Lung microvascular endothelial cell (primary cell): Measurements from ENCODE around the gene OSTF1. TPM values are rescaled to one million over a fixed set of nuclear protein-coding genes. Genes with fewer than 3 reads are reported as not detected.
A peak's percentile ranks its signal among the peaks of the same experiment; 100 is the strongest.

Experiments used
- DNase-seq, 2 donors: peaks; one replicate each; pipeline versions ENCODE4 v3.0.0 to v3.0.0-alpha.2; 2010; ENCODE audit warnings: low read depth in 2 of 2
- total RNA-seq: library from RNA; depleted of rRNA; stranded (reverse); fragments of >200 nt; gene quantifications from 2 replicates; pipeline ENCODE4 v1.2.1, GENCODE V29; 2014

The OSTF1 gene
- total RNA-seq, 1 donor from 2014 or later: 121 TPM

DNA sequence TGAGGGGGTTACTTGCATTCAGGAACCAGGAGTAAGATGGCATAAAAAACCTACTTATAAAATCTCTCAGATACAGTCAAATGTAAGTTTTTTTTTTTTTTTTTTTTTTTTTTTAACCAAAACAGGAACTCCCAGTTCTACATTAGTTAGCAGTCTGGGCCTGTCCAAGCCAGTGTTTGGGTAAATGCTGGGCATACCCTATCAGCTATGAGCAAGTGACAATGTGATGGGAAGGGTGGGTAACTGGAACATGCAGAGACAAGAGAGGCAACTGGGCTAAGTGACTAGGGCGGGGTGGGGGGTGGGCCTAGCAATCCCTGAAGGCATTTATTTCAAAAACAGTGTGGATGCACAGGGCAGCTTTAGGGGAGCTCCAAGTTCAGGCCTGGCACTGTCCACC lies 2.7 kb upstream of the OSTF1 start:
- no peak for DNase-seq

DNA sequence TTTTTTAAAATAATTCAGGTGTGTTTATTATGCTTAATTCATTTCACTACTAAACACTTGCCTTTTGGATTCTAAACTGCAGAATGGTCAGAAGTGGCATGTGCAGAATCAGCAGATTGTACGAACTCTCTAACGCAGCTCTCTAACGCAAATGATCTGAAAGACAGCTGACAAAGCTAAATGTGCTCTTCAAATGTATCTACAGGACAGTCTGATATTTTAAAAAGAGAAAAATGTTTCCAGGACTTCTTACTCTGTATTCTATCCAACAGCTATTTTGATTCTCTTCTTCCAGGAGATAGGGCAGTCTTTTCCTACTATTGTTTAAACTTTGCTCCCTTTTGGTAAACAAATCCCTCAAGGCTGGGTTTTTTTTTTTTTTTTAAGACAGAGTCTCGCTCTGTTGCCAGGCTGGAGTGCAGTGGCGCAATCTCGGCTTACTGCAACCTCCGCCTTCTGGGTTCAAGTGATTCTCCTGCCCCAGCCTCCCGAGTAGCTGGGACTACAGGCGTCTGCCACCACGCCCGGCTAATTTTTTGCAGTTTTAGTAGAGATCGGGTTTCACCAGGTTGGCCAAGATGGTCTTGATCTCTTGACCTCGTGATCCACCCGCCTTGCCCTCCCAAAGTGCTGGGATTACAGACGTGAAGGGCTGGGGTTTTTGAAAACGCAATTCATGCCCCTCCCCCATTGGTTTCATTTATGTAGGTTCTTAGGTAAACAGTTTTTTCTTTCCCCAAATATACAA lies 1.6 kb upstream of the OSTF1 start:
- DNase-seq: peak; percentile 20 to 55

DNA sequence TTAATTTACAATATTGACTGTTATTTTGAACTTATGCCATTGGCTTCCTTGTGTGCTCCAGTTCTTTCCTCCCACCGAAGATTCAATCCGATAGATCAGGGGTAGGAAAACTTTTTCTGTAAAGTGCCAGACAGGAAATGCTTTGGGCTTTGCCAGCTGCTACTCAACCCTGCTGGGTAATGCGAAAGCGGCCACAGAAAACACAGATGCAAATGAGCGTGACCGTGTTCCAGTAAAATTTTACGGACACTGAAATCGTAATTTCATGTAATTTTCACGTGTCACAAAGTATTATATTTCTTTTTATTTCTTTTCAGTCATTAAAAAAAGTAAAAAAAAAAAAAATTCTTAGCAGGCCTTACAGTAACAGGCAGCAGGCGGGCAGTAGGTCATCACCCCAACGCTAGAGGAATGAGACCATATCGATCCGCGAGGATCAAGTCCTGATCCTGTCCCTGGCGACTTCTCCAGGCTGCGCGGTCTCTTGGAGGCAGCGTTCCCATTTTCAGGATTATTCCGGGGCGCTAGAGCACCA lies 958 bp upstream of the OSTF1 start:
- peak; percentile 62 to 72 for DNase-seq

DNA sequence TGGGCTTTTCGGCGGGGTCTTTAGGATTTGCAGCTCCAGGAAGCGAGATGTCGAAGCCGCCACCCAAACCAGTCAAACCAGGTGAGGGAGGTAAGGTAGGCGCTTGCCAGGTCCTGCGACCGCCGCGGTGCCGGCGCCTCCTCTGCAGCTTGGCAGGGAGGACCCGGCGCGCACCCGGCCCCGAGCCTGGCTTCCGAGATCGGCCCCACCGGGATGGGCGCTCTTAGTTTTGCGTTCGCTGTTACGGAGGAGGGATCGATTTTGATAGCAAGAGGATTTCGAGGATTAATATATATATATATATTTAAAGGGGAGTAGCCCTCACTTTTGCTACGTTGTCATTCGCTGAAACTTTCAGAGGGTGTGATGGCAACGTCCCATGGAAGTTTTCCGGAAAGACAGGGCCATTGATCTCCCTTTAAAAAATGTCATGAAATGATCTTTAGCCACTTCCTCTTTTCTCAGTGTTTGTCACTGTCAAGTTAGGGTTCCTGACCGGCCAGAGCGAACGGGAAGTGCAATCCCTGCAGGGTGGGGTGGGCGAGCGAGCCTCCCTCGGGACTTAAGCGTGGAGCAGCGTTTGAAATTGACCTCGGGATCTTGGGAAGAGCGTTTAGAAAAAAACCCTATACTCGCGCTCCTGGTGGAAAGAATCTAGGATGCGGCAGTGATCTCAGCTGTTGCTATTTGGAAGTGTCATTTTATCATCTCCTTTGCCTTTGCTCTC lies 495 bp downstream of the OSTF1 start:
- peak; percentile 58 to 65 for DNase-seq

DNA sequence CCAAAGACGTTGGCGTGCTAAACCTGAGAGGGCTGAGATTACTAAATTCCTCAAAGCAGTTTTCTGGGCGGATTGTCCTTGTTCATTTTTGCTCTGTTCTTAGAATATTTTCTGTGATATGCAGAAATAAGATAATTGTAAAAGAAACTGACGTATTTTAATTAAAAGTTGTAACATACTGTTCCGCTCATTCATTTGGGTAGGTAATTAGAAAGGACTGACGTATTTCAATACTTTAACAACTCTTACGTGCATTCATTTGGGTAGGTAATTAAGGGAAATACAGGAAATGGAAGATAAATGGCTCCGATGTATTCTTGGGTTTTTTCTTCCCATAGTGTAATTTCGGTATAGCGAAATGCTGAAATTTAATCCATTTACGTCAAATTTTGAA lies 1.1 kb downstream of the OSTF1 start:
- DNase-seq: no peak

DNA sequence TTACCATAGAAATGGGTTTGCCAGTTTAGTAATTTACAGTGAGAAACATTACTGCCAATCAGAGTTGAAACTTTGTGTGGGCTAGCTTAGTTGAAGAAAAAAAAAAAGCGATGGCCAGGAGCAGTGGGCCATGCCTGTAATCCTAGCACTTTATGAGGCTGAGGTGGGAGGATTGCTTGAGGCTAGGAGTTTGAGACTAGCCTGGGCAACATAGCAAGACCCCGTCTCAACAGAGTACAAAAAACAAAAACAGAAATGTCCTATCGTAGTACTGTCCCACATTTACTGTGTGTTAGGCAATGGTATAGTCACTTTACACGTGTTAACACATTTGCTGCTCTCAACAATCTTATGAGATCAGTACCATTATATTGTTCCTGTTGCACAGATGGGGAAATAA lies 2.3 kb downstream of the OSTF1 start:
- DNase-seq: no peak

DNA sequence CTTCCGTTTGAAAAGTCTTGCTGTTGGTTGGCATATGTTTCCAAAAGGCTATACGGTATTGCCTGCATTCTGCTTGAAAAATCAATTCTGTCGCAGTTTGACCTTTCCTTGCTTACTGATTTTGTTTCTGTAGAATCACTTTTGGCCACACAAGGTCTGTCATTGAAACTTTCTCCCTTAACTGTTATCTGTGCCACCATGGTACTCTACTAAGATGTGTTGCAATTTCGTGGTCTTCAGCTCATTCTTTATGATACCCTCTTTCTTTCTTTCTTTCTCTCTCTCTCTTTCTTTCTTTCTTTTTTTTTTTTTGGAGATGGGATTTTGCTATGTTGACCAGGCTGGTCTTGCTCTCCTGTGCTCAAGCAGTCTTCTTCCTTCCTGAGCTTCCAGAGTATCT lies 4.5 kb downstream of the OSTF1 start:
- DNase-seq: no peak

DNA sequence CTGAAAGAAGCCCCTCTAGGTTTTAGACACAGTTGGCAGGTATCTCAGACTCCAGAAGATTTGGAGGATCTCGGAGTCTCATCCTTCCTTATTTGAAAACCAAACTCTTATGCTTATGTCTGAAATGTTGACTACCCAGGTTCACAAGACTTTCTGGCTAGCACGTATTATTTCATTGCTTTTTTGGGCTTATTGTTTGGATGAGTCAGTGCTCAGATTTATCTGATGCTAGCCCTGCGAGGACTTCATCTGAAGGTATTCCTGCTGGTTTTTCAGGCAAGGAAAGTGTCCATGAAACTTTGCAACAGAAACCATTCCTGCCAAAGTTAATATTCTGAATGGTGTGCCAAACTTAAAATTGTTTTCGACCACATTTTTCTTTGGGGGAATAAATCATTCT lies 8.5 kb downstream of the OSTF1 start:
- DNase-seq: peak in 1 of 2 donors; percentile 25

DNA sequence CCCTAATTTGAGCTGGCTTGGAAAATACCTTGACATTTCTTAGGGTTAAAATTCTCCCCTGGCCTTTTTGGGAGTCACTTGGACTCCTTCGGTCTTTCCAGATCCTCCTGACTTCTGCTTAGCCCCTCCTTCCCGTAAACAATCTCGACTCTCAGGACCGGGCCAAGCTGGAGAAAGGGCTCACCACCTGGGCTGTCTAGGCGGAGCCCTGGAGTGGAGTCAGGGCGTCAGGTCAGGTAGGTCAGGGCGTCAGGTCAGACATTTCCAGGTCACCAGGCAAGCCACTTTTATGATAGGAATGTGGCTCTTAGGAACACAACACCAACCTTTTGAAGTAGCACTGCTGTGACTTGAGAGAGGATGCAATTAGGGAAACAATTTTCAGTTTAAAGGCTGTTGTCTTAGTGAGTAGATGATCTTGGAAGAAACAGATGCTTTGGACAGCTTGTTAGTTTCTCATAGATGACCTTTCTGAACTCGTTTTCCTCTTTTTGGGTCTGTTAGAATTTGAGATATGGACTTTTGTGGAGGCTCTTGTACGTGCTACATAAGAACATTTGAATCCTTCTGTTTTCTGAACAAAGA lies 12.8 kb downstream of the OSTF1 start:
- DNase-seq: no peak

DNA sequence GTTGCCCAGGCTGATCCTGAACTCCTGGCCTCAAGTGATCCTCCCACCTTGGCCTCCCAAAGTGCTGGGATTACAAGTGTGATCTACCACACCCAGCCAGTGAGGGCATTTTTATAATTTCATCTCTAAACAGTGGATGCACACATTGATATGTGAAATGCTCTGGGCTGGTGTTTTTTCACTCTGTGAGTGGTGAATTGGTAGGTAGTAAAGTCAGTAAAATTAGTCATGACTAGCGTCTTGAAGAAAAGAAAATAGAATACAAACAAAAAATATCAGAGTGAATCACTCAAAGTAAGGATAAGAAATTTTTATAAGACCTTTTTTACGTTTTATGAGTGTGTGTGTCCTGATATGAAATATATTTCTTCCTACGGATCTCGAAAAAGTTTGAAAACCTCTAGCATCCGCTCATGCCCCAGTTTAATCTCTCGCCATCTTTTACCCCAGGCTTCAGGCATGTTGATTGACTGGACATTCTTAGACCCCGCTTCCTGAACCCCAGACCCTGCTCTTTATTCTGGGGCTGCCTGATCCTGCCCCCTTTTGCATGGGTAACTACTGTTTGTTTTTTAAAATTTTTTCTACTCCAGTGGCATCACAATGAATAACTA lies 14.0 kb downstream of the OSTF1 start:
- DNase-seq: no peak

DNA sequence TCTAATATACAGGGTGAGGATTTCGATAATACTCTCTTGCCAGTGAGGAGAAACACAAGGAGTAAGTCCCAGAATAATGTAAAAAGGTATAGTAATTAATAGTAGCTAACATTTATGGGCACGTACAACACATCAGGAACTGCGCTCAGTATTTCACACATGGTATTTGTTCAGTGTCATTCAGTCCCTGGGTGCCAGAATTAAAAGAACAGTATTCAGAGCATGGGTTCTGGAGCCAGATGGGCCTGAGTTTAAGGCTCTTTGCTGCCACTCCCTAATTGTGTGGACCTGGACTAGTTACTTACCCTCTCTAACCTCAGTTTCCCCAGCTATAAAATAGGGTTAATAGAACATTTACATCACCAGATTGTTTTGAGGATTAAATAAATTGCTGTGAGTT lies 16.3 kb downstream of the OSTF1 start:
- DNase-seq: no peak

DNA sequence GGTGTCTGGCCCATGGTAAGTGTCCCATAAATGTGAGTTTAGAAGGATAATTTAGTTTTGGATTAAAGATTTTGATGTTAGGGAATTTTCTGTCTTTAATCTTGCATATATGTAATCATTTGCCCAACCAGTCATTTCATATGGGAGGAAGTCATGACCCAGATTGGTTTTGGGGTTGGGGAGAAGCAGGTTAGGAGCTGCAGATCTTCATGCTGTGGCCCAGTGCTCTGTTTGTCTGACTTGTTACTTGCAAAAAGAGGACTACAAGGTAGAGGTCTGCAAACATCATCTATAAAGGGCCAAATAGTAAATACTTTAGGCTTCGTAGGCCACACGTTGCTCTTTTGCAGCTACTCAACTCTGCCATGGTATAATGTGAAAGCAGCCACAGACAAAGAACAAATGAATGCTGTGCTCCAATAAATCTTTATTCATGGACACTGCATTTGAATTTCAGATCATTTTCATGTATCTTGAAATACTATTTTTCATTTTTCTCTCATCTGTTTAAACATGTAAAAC lies 16.8 kb downstream of the OSTF1 start:
- no peak for DNase-seq

DNA sequence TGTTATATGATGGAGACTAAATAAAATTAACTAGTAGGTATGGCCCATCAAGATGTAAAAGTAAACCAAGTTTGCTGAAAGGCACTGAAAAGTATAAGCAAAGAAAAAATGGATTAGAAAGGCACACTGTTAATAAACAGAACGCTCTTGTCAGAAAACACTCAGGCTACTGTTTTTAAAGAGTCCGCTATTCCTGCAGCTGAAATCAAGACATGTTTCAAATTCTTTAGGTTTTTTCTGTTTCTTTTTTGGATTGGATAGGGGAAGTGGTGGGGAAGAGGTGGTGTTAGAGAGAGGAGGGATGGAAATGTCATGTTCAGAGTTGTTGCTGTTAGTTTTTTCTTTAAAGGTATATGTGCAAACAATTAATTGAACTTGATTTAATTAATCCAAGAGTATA lies 17.5 kb downstream of the OSTF1 start:
- no peak for DNase-seq

DNA sequence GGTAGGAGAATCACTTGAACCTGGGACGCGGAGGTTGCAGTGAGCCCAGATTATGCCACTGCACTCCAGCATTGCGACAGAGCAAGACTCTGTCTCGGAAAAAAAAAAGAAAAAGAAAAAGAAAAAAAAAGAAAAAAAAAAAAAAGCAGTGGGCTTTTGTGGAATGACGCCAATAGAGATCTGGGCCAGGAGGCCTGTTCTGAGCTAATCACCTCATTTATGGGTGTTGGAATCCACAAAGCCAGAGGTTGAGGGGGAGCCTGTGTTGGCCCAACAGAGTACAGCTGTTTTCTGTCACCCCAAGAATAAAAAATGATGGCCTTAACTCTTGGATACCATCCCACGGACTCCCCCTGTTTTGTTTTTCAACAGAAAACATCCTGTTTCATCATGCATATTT lies 18.5 kb downstream of the OSTF1 start:
- DNase-seq: no peak

DNA sequence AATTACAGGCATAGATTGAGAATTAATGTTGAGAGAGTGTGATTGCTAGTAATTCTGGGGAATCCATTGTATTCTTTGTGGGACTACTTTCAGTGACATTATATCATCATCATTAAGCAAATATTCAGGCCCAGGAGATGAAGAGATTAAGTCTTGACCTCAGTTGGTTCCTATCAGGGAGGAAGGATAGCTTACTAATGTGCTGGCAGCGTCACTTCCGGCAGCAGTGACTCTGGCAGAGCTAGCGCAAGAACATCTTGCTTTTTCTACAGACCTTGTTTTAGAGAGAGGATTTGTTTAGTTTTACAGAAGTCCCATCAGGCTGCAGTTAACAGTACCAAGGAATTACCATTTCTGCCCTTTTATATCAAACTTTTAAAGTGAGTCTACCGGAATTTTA lies 20.3 kb downstream of the OSTF1 start:
- DNase-seq: peak; percentile 67 to 93

DNA sequence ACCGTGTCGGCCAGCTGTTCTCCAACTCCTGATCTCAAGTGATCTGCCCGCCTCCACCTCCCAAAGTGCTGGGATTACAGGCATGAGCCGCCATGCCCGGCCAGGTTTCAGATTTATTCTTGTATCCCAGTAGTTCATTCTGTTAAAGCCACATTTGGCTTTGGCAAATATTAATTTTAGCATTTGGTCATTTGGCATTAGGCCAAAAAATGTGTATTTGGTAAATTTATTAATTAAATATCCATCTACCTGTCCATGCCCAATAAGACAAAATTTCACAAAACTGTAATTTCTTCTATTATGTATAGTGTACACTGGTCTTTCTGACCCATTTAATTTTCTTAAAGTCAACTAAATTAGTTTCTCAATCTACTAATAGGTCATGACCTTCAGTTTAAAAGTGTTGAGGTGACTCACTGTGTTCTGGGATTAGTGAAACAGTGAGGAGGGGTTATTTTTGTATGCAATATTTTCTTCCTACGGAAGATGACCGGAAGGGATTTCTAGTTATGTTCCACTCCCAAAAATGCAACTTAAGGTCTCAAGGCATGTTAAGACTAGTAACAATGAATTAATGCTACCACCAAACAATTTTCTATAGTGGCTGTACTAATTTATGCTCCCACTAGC lies 21.0 kb downstream of the OSTF1 start:
- DNase-seq: peak; percentile 18 to 58

DNA sequence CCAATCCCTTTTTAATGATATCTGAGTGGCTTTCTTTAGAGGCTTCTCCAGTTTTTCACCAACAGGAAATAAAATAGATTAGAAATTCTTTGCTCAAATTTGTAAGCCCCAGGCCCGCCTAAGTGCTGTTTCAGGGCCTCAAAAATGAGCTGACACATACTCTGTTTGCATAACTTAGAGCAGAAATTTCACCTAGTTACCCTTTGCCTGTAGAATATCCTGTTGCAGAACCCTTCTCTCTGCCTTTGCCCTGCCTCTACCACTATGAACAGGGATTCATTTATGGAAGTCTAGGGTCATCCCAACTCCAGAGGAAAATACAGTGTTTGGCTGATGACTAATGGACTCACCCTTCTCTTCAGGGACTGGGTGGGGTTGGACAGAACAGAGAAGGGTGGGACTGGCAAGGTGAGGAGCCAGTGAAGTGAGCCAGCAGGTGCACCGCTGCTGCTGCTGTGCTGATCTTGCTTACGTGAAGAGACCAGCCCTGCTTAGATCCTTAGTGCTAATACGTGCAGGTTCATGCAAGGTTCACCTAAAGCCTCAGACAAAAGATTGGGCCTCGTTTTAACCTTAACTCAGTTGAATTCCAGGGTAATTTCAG lies 22.8 kb downstream of the OSTF1 start:
- no peak for DNase-seq

DNA sequence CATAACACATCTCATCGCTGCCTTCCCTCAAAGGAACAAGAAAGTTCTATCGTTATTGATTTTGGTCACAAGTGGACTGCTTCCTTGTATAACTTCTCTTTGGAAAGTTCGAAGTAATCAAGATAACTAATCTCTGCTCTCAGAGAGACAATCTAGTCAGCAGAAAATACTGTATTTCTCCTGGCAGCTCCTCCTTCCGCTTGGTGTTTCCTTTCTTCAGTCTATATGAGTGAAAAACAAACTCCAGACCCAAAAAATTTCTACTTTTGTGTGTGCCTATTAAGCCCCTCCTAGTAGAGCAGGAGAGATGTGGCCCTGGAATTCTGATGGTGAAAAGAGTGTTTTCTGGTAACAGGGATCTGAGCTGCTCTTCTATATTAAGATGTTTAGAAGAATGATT lies 24.5 kb downstream of the OSTF1 start:
- DNase-seq: no peak

DNA sequence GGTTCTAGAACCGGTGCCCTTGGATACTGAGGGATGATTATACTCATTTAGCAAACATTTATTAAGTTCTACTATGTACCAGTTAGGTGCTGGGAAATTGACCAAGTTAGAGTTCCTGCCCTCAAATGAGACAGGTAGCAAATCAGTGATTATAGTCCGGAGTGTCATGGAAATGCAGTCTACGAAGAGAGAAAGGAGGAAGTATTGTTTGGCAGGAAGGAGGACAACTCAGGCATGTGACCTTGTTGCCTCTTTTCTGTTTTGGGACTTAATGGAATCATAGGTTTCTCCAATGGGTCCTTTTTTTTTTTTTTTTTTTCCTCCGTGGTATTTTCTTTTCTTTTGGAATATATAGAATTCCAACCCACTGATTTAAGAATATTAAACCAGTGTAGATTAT lies 28.0 kb downstream of the OSTF1 start:
- peak; percentile 14 to 54 for DNase-seq

DNA sequence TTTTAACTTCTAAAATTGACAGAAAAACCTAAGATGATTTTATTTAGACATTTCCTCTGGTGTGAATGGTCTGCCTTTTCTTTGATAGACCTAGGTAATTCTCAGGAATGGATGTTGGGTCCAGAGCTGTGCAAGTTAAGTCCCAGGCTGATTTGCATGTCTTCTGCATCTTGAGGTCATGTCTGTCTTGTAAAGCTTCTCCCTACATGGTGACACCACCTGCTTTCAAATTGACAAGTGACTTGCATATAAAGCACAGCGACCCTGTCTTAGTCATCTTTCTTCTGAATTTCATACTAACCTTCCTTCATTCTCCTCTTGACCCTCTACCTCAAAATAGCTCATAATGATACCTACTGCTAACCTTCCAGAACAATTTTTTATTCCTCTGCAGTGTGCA lies 29.2 kb downstream of the OSTF1 start:
- DNase-seq: no peak

DNA sequence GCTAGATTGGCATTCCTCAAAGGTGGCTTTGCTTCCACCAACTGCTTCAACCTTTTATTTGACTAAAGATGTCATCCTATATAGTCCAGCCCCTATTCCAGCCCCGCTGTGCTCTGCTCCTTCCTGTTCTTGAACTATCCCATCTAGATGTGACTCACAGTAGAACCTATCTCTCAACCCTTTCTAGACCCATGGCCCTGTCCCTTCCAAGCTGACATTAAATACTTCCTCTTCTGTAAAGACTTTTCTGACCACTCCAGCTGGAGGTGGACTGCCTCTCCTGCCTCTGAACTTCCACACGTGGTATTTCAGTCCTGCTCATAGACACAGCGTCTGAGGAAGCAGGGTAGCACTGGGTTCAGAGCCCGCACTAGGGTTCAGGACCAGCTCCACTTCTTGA lies 32.4 kb downstream of the OSTF1 start:
- DNase-seq: no peak
